Measurements from ENCODE around the gene ARHGDIG.

DNA sequence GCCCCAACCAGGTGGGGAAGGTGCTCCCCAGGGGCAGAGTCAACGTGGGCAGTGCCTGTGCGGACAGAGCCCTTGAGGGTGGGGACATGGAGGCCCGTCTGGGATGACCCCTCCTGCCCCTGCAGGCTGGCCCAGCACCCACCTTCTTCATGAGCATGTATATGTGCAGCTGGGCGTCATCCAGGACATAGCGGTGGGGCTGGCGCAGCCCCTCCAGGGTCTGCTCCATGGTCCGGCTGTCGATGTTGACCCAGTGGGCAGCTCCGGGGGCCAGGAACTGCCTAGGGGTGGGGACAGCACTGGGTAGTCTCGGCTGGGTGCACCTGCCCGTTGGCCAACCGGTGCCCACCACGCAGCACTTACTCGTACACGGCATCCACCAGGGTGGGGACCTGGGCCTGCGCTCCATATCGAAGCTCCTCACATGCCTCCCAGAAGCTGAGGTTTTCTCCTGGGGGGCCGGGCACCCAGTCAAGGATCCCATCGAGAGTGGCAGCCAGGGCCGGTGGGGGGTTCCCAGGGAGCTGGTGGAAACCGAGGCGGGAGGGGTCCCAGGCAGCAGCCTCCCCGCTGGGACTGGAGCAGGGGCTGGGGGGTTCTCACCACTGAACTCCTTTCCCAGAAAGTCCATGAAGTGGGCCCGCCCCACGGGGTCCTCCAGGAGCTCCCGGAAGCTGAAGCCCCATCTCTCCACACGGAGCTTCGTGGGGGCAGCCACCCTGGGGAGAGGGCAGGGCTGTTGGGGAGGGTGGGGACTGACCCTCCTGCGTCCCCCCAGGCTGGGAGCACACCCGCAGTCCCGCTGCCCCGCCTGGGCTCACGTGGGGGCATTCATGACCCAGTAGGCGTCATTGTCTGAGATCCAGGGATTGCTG, 9.8 kb upstream of the ARHGDIG start:
- TF ChIP-seq, protein P1, sequence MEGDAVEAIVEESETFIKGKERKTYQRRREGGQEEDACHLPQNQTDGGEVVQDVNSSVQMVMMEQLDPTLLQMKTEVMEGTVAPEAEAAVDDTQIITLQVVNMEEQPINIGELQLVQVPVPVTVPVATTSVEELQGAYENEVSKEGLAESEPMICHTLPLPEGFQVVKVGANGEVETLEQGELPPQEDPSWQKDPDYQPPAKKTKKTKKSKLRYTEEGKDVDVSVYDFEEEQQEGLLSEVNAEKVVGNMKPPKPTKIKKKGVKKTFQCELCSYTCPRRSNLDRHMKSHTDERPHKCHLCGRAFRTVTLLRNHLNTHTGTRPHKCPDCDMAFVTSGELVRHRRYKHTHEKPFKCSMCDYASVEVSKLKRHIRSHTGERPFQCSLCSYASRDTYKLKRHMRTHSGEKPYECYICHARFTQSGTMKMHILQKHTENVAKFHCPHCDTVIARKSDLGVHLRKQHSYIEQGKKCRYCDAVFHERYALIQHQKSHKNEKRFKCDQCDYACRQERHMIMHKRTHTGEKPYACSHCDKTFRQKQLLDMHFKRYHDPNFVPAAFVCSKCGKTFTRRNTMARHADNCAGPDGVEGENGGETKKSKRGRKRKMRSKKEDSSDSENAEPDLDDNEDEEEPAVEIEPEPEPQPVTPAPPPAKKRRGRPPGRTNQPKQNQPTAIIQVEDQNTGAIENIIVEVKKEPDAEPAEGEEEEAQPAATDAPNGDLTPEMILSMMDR (conservative IDR thresholded peaks at IDR 0.05; ENCODE audit: low read depth, low read length): no peak
- TF ChIP-seq EZH2 (IDR thresholded peaks at IDR 0.05; ENCODE audit: borderline replicate concordance, low read depth, low read length, poor library complexity, severe bottlenecking): no peak

Data from A673 (cell line).